ENCODE data around the gene STK10. TPM values are rescaled to one million over a fixed set of nuclear protein-coding genes. Genes with fewer than 3 reads are reported as not detected.

STK10 gene
- total RNA-seq, 1 experiment from 2014 or later = 8.0 TPM

GRCh38 chr5:172090976-172091547 lies 97.0 kb downstream of the STK10 start:
- no peak for DNase-seq (ENCODE audit: low spot score)

GRCh38 chr5:172089298-172090117 lies 98.5 kb downstream of the STK10 start:
- no peak for DNase-seq (ENCODE audit: low spot score)

GRCh38 chr5:172088801-172089200 lies 99.2 kb downstream of the STK10 start:
- DNase-seq (ENCODE audit: low spot score) = no peak

GRCh38 chr5:172086194-172086975 lies 101.6 kb downstream of the STK10 start:
- no peak for DNase-seq (ENCODE audit: low spot score)

- no peak for DNase-seq (ENCODE audit: low spot score)
Observed at GRCh38 chr5:172085738-172086137, 102.3 kb downstream of the STK10 start.

- no peak for DNase-seq (ENCODE audit: low spot score)
Observed at GRCh38 chr5:172082180-172082579, 105.8 kb downstream of the STK10 start.

GRCh38 chr5:172079876-172080275 lies 108.1 kb downstream of the STK10 start:
- no peak for DNase-seq (ENCODE audit: low spot score)

- DNase-seq (ENCODE audit: low spot score) = no peak
Observed at GRCh38 chr5:172078726-172079345, 109.2 kb downstream of the STK10 start.

GRCh38 chr5:172077664-172078425 lies 110.2 kb downstream of the STK10 start:
- no peak for DNase-seq (ENCODE audit: low spot score)

- DNase-seq (ENCODE audit: low spot score) = no peak
Observed at GRCh38 chr5:172076761-172077244, 111.2 kb downstream of the STK10 start.

- DNase-seq (ENCODE audit: low spot score) = no peak
Observed at GRCh38 chr5:172075656-172076055, 112.4 kb downstream of the STK10 start.

- no peak for DNase-seq (ENCODE audit: low spot score)
Observed at GRCh38 chr5:172074896-172075295, 113.1 kb downstream of the STK10 start.

- DNase-seq (ENCODE audit: low spot score) = no peak
Observed at GRCh38 chr5:172071309-172071875, 116.6 kb downstream of the STK10 start.

GRCh38 chr5:172065431-172066065 lies 122.5 kb downstream of the STK10 start:
- no peak for DNase-seq (ENCODE audit: low spot score)

GRCh38 chr5:172064766-172065165 lies 123.3 kb downstream of the STK10 start:
- DNase-seq (ENCODE audit: low spot score) = no peak

GRCh38 chr5:172064358-172064757 lies 123.7 kb downstream of the STK10 start:
- no peak for DNase-seq (ENCODE audit: low spot score)

- no peak for DNase-seq (ENCODE audit: low spot score)
Observed at GRCh38 chr5:172063463-172064235, 124.4 kb downstream of the STK10 start.

GRCh38 chr5:172059661-172060100 lies 128.3 kb downstream of the STK10 start:
- DNase-seq (ENCODE audit: low spot score) = no peak

GRCh38 chr5:172058088-172058487 lies 129.9 kb downstream of the STK10 start:
- no peak for DNase-seq (ENCODE audit: low spot score)

GRCh38 chr5:172055996-172056395 lies 132.0 kb downstream of the STK10 start:
- no peak for DNase-seq (ENCODE audit: low spot score)

All from H4 (cell line).